SJSA1 (cell line): Measurements from ENCODE around the gene CASP5. TPM values are rescaled to one million over a fixed set of nuclear protein-coding genes. Genes with fewer than 3 reads are reported as not detected.
A peak's percentile ranks its signal among the peaks of the same experiment; 100 is the strongest.
"Not testable (repeated sequence)": the region's sequence is repeated elsewhere in the genome, so short reads cannot be mapped to it uniquely, and the experiment has no call there.

Experiments used
- DNase-seq, 2 experiments: peaks; one replicate each; pipeline ENCODE4 v3.0.0-alpha.2; 2015 to 2020; ENCODE audit warnings: low spot score in 2 of 2, low read depth in 1 of 2
- H3K27ac ChIP-seq: fragments of 250-450 bp; sonication (Bioruptor Pico); 2 replicates; pipeline ENCODE4 v1.5.1; 2020; ENCODE audit warnings: mild to moderate bottlenecking, moderate library complexity
- H3K27me3 ChIP-seq: fragments of 250-450 bp; sonication (Bioruptor Pico); replicated peaks from 2 replicates; pipeline ENCODE4 v1.5.1; 2020; ENCODE audit warnings: mild to moderate bottlenecking, moderate library complexity
- H3K36me3 ChIP-seq: fragments of 250-450 bp; sonication (Bioruptor Pico); 2 replicates; pipeline ENCODE4 v1.5.1; 2020; ENCODE audit warnings: mild to moderate bottlenecking
- H3K4me1 ChIP-seq: fragments of 250-450 bp; sonication (Bioruptor Pico); replicated peaks from 2 replicates; pipeline ENCODE4 v1.6.1; 2021; ENCODE audit warnings: mild to moderate bottlenecking
- H3K4me3 ChIP-seq: fragments of 250-450 bp; sonication (Bioruptor Pico); 2 replicates; pipeline ENCODE4 v1.5.1; 2020; ENCODE audit warnings: mild to moderate bottlenecking
- H3K9me3 ChIP-seq: fragments of 250-450 bp; sonication (Bioruptor Pico); replicated peaks from 2 replicates; pipeline ENCODE4 v1.5.1; 2020; ENCODE audit warnings: mild to moderate bottlenecking
- total RNA-seq: library from RNA; depleted of rRNA; stranded (reverse); fragments of >200 nt; shearing (Covaris generic); gene quantifications from 2 replicates; pipeline ENCODE4 v1.2.3, GENCODE V29; 2014; rRNA removed

CASP5 gene
- total RNA-seq, result not detected in 2 replicates

DNA sequence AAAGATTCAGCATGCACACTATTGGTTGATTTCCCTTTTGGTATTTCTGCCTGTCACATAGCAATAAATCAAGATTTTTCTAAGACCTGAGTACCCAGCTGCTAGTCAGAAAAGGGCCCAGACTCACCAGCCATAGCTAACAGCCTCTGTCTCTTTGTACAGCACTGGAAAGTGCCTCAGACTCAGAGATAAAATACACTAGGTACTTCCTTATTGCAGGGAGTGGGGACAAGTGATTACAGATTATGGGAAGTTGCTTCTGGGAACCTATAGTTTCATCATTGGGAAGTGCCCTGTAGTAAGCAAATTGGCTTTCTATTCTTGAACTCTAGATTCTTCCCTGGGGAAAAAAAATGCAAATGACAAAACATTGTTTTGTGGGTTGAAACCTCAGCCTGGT is at the start of gene CASP5:
Gene CASP5 (minus strand): TSS at position 166 of the 400 bp plus-strand sequence. CDS start 32 bp downstream, at position 134.
- no peak for DNase-seq
- no peak within 1 kb of the TSS for H3K4me3 ChIP-seq
- H3K9me3 ChIP-seq, result no peaks in the 10 kb centered on the region
- H3K36me3 ChIP-seq, result no peaks in the 10 kb centered on the region
- H3K27ac ChIP-seq, result no peak within 1 kb of the TSS
- no peaks in the 10 kb centered on the region for H3K4me1 ChIP-seq
- no peaks in the 10 kb centered on the region for H3K27me3 ChIP-seq

DNA sequence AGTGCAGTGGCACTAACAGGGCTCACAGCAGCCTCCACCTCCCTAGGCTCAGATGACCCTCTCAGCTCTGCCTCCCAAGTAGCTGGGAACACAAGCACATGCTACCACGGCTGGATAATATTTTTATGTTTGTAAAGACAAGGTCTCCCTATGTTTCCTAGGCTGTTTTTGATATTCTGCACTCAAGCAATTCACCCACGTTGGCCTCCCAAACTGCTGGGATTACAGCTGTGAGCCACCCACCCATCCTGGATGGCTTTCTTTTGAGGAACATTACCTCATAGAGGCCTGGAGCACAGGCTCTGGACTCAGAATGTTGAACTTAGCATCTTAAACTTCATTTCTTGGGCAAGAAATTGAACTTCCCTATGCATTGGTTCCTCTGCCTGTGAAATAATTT is 49.1 kb upstream of the CASP5 start:
- not testable (repeated sequence) for H3K4me3 ChIP-seq, H3K4me1 ChIP-seq, H3K9me3 ChIP-seq, DNase-seq, H3K27ac ChIP-seq, H3K36me3 ChIP-seq, H3K27me3 ChIP-seq

- no peaks in the 10 kb centered on the region for H3K9me3 ChIP-seq
- no peak overlapping the region for H3K27ac ChIP-seq
- no peaks in the 10 kb centered on the region for H3K4me1 ChIP-seq
- H3K4me3 ChIP-seq, result no peak overlapping the region
- DNase-seq, result no peak
- no peaks in the 10 kb centered on the region for H3K36me3 ChIP-seq
- H3K27me3 ChIP-seq, result no peaks in the 10 kb centered on the region
These were observed 48.2 kb upstream of the CASP5 start for GRCh38 chr11:105071089-105071732.

GRCh38 chr11:105070306-105070705 is 47.3 kb upstream of the CASP5 start:
- Histone ChIP-seq H3K4me1 (no peaks in the 10 kb centered on the region), H3K27ac (no peak overlapping the region), H3K36me3 (no peaks in the 10 kb centered on the region), H3K27me3 (no peaks in the 10 kb centered on the region), H3K9me3 (no peaks in the 10 kb centered on the region), H3K4me3 (no peak overlapping the region)
- no peak for DNase-seq

DNA sequence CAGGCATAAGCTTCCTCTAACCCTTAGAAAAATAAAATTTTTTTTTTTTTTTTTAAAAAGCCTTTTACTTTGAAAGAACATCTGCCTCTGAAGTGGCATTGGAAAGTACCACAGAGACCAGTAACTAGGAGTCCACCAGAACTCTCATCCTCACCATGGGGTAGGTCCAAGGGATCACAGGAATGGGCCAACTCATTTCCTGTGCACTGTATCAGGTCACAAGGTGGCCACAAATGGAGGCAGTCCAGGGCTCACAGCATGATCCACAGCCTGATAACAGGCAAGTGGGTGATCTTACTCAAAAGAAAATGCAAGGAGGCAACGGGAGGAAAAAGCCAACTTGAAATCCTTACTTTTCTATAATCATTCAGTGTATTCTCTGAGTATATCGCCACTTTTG is 46.8 kb upstream of the CASP5 start:
- H3K4me1 ChIP-seq, DNase-seq: not testable (repeated sequence)

GRCh38 chr11:105063245-105063941 is 40.4 kb upstream of the CASP5 start:
- not testable (repeated sequence) for DNase-seq, H3K9me3 ChIP-seq, H3K4me1 ChIP-seq, H3K27ac ChIP-seq, H3K36me3 ChIP-seq, H3K4me3 ChIP-seq, H3K27me3 ChIP-seq

More for the DNA sequence above, 46.8 kb upstream of the CASP5 start:
- not testable (repeated sequence) for H3K36me3 ChIP-seq, H3K27ac ChIP-seq, H3K27me3 ChIP-seq, H3K9me3 ChIP-seq, H3K4me3 ChIP-seq

GRCh38 chr11:105057432-105057831 is 34.5 kb upstream of the CASP5 start:
- Histone ChIP-seq H3K36me3 (no peaks in the 10 kb centered on the region), H3K9me3 (no peaks in the 10 kb centered on the region), H3K27ac (no peak overlapping the region), H3K4me1 (no peaks in the 10 kb centered on the region), H3K4me3 (no peak overlapping the region), H3K27me3 (no peaks in the 10 kb centered on the region)
- no peak for DNase-seq

- no peaks in the 10 kb centered on the region for H3K36me3 ChIP-seq
- DNase-seq, result no peak
- H3K4me1 ChIP-seq, result no peaks in the 10 kb centered on the region
- H3K9me3 ChIP-seq, result no peaks in the 10 kb centered on the region
- H3K4me3 ChIP-seq, result no peak overlapping the region
- no peaks in the 10 kb centered on the region for H3K27me3 ChIP-seq
- no peak overlapping the region for H3K27ac ChIP-seq
These were observed 33.5 kb upstream of the CASP5 start for GRCh38 chr11:105056446-105056845.

DNA sequence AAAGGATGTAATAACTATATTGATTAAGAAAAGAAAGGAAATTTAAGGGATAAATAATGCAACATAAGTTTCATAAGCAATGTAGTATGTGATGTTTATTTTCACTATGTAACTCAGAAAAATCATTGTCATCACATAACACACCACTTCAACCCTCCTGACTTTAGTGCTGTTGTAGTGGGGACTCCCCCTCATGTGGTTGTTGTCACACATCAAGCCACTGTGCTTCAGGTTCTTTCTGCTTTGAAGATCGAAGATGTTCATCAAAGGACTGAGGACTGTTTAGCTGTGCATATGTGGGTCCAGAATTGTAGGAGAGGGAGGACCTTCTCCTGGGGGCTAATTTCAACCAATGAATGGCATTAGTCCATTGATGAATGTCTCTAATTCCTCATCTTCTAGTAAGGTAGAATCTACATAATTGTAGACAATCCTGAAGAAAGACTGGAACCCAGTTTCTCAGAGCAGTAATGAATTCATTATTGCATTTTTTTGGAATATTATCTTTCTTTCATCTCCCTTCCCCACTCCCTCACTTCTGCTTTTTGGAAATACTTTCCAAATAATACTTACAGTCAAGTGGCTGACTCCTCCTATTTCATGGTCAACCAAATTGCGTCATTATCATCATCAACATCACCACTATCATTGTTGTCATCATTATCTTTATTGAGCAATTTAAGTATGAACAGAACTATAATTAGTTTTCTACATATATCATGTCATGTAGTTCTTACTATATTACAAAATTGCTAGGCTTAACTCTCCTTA is 31.9 kb upstream of the CASP5 start:
- H3K36me3 ChIP-seq, result no peaks in the 10 kb centered on the region
- no peak overlapping the region for H3K4me3 ChIP-seq
- no peak for DNase-seq
- no peaks in the 10 kb centered on the region for H3K9me3 ChIP-seq
- no peaks in the 10 kb centered on the region for H3K27me3 ChIP-seq
- H3K27ac ChIP-seq, result no peak overlapping the region
- H3K4me1 ChIP-seq, result no peaks in the 10 kb centered on the region

GRCh38 chr11:105052487-105052886 is 29.5 kb upstream of the CASP5 start:
- Histone ChIP-seq H3K4me1 (peaks cover 8% of the 10 kb centered on the region), H3K9me3 (no peaks in the 10 kb centered on the region), H3K27me3 (no peaks in the 10 kb centered on the region), H3K4me3 (no peak overlapping the region), H3K36me3 (no peaks in the 10 kb centered on the region), H3K27ac (no peak overlapping the region)
- DNase-seq, result no peak

DNA sequence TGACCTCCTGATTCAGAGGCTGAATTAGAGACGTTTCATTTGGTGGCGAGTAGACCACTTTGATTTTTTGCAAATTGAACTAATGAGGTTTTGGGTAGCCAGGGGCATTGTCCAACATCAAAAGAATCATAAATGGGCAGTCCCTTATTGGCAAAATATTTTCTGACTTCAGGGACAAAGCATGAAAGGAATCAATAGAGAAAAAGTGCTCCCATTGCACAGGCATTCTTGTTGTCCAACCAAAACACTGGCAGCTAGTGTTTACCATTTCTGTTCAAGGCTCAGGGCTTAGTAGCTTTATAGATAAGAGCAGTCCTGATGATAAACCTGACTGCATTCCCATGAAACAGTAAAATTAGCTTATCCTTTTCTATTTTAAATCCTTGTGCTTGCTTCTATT is 28.6 kb upstream of the CASP5 start:
- Histone ChIP-seq H3K4me1 (peaks cover 12% of the 10 kb centered on the region), H3K4me3 (no peak overlapping the region), H3K9me3 (no peaks in the 10 kb centered on the region), H3K27ac (no peak overlapping the region), H3K27me3 (no peaks in the 10 kb centered on the region), H3K36me3 (no peaks in the 10 kb centered on the region)
- no peak for DNase-seq

- Histone ChIP-seq H3K4me3 (no peak overlapping the region), H3K27me3 (no peaks in the 10 kb centered on the region), H3K4me1 (peaks cover 26% of the 10 kb centered on the region), H3K9me3 (no peaks in the 10 kb centered on the region), H3K27ac (no peak overlapping the region), H3K36me3 (no peaks in the 10 kb centered on the region)
- DNase-seq, result no peak
These were observed 26.5 kb upstream of the CASP5 start for GRCh38 chr11:105049481-105049880.

DNA sequence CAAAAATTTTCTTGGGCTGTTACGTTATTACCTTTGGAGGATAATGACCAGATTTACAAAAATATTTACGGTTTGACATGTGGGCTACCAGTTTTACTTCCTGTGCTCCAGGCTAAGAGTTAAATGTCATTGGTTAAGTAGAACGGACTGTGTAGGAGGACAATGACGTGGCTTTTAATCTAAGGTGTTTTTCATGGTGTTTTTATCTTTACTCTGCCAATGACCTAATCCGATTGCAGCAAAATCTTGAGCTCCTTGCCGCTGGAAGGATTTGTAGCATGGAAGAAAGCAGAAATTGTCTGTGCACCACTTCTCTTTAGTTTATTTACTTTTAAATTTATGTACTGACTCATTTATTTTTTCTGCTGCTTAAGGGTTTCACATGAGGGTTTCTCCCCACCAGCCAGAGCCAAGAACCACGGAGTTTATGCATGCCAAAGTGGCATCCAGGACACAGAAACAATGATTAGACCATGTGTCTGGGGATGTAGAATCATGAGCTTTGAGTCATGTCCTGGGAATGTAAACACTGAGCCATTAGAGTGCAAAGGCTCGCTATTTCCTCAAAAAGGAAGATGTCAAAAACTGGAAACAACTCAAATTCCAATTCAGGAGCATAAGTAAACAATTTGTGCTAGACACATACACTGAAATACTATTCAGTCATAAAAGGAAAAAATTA is 24.1 kb upstream of the CASP5 start:
- DNase-seq, result peak; percentile 84 to 92
- no peak overlapping the region for H3K4me3 ChIP-seq
- peaks cover 26% of the 10 kb centered on the region for H3K4me1 ChIP-seq
- no peaks in the 10 kb centered on the region for H3K27me3 ChIP-seq
- H3K27ac ChIP-seq, result peak overlapping the region; percentile 90
- no peaks in the 10 kb centered on the region for H3K36me3 ChIP-seq
- H3K9me3 ChIP-seq, result no peaks in the 10 kb centered on the region
